ENCODE results near the gene RPH3AL.

The RPH3AL gene

GRCh38 chr17:183021-183420, 169.6 kb downstream of the RPH3AL start:
- TF ChIP-seq, protein P1, sequence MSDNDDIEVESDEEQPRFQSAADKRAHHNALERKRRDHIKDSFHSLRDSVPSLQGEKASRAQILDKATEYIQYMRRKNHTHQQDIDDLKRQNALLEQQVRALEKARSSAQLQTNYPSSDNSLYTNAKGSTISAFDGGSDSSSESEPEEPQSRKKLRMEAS (IDR thresholded peaks at IDR 0.05; ENCODE audit: low read depth, low read length) = no peak
- TF ChIP-seq MYC (IDR thresholded peaks at IDR 0.05; ENCODE audit: low read depth, low read length) (no peak), POLR2A (IDR thresholded peaks at IDR 0.05; ENCODE audit: extremely low read depth, insufficient read length) (no peak)
- TF ChIP-seq, protein P2, sequence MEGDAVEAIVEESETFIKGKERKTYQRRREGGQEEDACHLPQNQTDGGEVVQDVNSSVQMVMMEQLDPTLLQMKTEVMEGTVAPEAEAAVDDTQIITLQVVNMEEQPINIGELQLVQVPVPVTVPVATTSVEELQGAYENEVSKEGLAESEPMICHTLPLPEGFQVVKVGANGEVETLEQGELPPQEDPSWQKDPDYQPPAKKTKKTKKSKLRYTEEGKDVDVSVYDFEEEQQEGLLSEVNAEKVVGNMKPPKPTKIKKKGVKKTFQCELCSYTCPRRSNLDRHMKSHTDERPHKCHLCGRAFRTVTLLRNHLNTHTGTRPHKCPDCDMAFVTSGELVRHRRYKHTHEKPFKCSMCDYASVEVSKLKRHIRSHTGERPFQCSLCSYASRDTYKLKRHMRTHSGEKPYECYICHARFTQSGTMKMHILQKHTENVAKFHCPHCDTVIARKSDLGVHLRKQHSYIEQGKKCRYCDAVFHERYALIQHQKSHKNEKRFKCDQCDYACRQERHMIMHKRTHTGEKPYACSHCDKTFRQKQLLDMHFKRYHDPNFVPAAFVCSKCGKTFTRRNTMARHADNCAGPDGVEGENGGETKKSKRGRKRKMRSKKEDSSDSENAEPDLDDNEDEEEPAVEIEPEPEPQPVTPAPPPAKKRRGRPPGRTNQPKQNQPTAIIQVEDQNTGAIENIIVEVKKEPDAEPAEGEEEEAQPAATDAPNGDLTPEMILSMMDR (IDR thresholded peaks at IDR 0.05; ENCODE audit: low read depth, low read length) = no peak
- no peak for DNase-seq (ENCODE audit: low read depth)
- no peak overlapping the region for H3K4me3 ChIP-seq (ENCODE audit: low read depth, low read length)

GRCh38 chr17:182050-182751, 170.4 kb downstream of the RPH3AL start:
- H3K4me3 ChIP-seq (ENCODE audit: low read depth, low read length) = no peak overlapping the region

GRCh38 chr17:181245-182049, 171.2 kb downstream of the RPH3AL start, which contains the start of gene DOC2B:
Gene DOC2B, minus strand, starts transcription at chr17:181650. Its CDS starts 171 bp downstream, at chr17:181479.
- no peak for DNase-seq (ENCODE audit: low read depth)
- TF ChIP-seq, protein P1 (IDR thresholded peaks at IDR 0.05; ENCODE audit: low read depth, low read length) = no peak
- TF ChIP-seq, protein P2 (IDR thresholded peaks at IDR 0.05; ENCODE audit: low read depth, low read length) = no peak
- TF ChIP-seq MYC (IDR thresholded peaks at IDR 0.05; ENCODE audit: low read depth, low read length) = no peak
- no peak for TF ChIP-seq POLR2A (IDR thresholded peaks at IDR 0.05; ENCODE audit: extremely low read depth, insufficient read length)

More at GRCh38 chr17:182050-182751, 170.4 kb downstream of the RPH3AL start:
- peak; percentile 58 for DNase-seq (ENCODE audit: low read depth)
- TF ChIP-seq POLR2A (IDR thresholded peaks at IDR 0.05; ENCODE audit: extremely low read depth, insufficient read length) (no peak), MYC (IDR thresholded peaks at IDR 0.05; ENCODE audit: low read depth, low read length) (no peak)
- TF ChIP-seq, protein P1 (IDR thresholded peaks at IDR 0.05; ENCODE audit: low read depth, low read length) = no peak
- TF ChIP-seq, protein P2 (IDR thresholded peaks at IDR 0.05; ENCODE audit: low read depth, low read length) = no peak

GRCh38 chr17:180381-181244, 172.0 kb downstream of the RPH3AL start:
- TF ChIP-seq, protein P1 (IDR thresholded peaks at IDR 0.05; ENCODE audit: low read depth, low read length) = no peak
- TF ChIP-seq, protein P2 (IDR thresholded peaks at IDR 0.05; ENCODE audit: low read depth, low read length) = no peak
- TF ChIP-seq MYC (IDR thresholded peaks at IDR 0.05; ENCODE audit: low read depth, low read length) (no peak), POLR2A (IDR thresholded peaks at IDR 0.05; ENCODE audit: extremely low read depth, insufficient read length) (no peak)
- DNase-seq (ENCODE audit: low read depth) = no peak
- no peak overlapping the region for H3K4me3 ChIP-seq (ENCODE audit: low read depth, low read length)

More at GRCh38 chr17:181245-182049, 171.2 kb downstream of the RPH3AL start, which contains the start of gene DOC2B:
- H3K4me3 ChIP-seq (ENCODE audit: low read depth, low read length) = no peak within 1 kb of the TSS

DNA sequence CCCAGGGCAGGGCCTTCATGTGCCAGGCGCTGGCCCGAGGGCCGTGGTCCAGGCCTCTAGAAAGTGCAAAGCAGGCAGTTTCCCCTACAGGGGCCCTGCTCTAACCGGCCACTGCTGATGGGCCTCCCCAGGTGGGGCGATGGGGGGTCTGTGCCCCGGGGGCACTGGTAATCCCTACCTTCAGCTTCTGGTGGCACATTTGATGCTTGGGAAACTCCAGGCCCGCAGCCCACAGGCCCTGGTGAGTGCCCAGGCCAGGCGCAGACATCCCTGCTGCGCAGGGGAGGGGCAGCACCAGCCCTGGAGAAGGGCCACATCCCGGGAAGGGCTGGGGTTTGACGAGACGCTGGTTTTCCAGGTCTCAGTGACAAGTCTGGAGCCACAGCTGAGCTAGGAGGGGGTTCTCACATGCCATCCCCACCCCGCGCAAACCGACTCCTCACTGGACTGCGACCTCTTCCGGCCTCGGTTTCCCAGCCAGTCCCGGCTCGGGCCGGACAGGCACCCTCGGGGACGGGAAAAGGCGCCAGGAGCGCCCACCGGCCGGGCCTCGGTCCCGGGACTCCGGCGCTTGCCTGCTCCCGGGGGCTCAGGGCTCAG, 172.7 kb downstream of the RPH3AL start:
- DNase-seq (ENCODE audit: low read depth) = no peak
- H3K4me3 ChIP-seq (ENCODE audit: low read depth, low read length) = no peak overlapping the region
- TF ChIP-seq, protein P1 (IDR thresholded peaks at IDR 0.05; ENCODE audit: low read depth, low read length) = no peak
- TF ChIP-seq MYC (IDR thresholded peaks at IDR 0.05; ENCODE audit: low read depth, low read length) (no peak), POLR2A (IDR thresholded peaks at IDR 0.05; ENCODE audit: extremely low read depth, insufficient read length) (no peak)
- TF ChIP-seq, protein P2 (IDR thresholded peaks at IDR 0.05; ENCODE audit: low read depth, low read length) = no peak

Data from NB4 (cell line).